ENCODE measurements around the gene CADPS2.

Gene CADPS2

GRCh38 chr7:122672536-122672935, 213.7 kb downstream of the CADPS2 start:
- Histone ChIP-seq H3K79me2 (ENCODE audit: low read length) (peaks cover 30% of the 10 kb centered on the region), H3K36me3 (replicated peaks; ENCODE audit: insufficient read depth, low read length) (no peaks in the 10 kb centered on the region), H3K9me2 (replicated peaks; ENCODE audit: insufficient read depth, low read length) (no peaks in the 10 kb centered on the region), H3K27me3 (replicated peaks; ENCODE audit: insufficient read depth, low read length) (no peaks in the 10 kb centered on the region), H3F3A (ENCODE audit: insufficient read depth, low read length) (no peaks in the 10 kb centered on the region), H2AFZ (ENCODE audit: low read length) (no peak overlapping the region), H3K4me1 (ENCODE audit: low read length) (no peaks in the 10 kb centered on the region), H3K9me3 (replicated peaks; ENCODE audit: insufficient read depth, low read length) (no peaks in the 10 kb centered on the region), H3K9ac (ENCODE audit: low read length) (no peak overlapping the region), H3K4me2 (ENCODE audit: low read depth, low read length) (no peak overlapping the region), H3K27ac (ENCODE audit: low read length) (no peak overlapping the region), H3K4me3 (ENCODE audit: low read length) (no peak overlapping the region), H4K20me1 (ENCODE audit: insufficient read depth, low read length) (no peaks in the 10 kb centered on the region)
- DNase-seq = no peak
- TF ChIP-seq EZH2 (optimal IDR thresholded peaks at IDR 0.05; ENCODE audit: low read depth, low read length) (no peak), EZH2phosphoT487 (IDR thresholded peaks at IDR 0.05; ENCODE audit: low read length) (no peak), CTCF (IDR thresholded peaks at IDR 0.05; ENCODE audit: low read length) (no peak)

GRCh38 chr7:122663733-122664132, 222.5 kb downstream of the CADPS2 start:
- no peak for TF ChIP-seq CTCF (IDR thresholded peaks at IDR 0.05; ENCODE audit: low read length)
- no peak for TF ChIP-seq EZH2 (optimal IDR thresholded peaks at IDR 0.05; ENCODE audit: low read depth, low read length)
- TF ChIP-seq EZH2phosphoT487 (IDR thresholded peaks at IDR 0.05; ENCODE audit: low read length) = no peak

GRCh38 chr7:122658856-122659255, 227.4 kb downstream of the CADPS2 start:
- Histone ChIP-seq H3K27me3 (replicated peaks; ENCODE audit: insufficient read depth, low read length) (no peaks in the 10 kb centered on the region), H3K36me3 (replicated peaks; ENCODE audit: insufficient read depth, low read length) (no peaks in the 10 kb centered on the region), H3K4me3 (ENCODE audit: low read length) (no peak overlapping the region), H4K20me1 (ENCODE audit: insufficient read depth, low read length) (no peaks in the 10 kb centered on the region), H2AFZ (ENCODE audit: low read length) (no peak overlapping the region), H3K4me1 (ENCODE audit: low read length) (no peaks in the 10 kb centered on the region), H3K4me2 (ENCODE audit: low read depth, low read length) (no peak overlapping the region), H3K79me2 (ENCODE audit: low read length) (no peaks in the 10 kb centered on the region), H3K27ac (ENCODE audit: low read length) (no peak overlapping the region), H3K9me3 (replicated peaks; ENCODE audit: insufficient read depth, low read length) (no peaks in the 10 kb centered on the region), H3K9ac (ENCODE audit: low read length) (no peak overlapping the region), H3F3A (ENCODE audit: insufficient read depth, low read length) (no peaks in the 10 kb centered on the region), H3K9me2 (replicated peaks; ENCODE audit: insufficient read depth, low read length) (no peaks in the 10 kb centered on the region)
- no peak for TF ChIP-seq CTCF (IDR thresholded peaks at IDR 0.05; ENCODE audit: low read length)
- TF ChIP-seq EZH2phosphoT487 (IDR thresholded peaks at IDR 0.05; ENCODE audit: low read length) = no peak
- TF ChIP-seq EZH2 (optimal IDR thresholded peaks at IDR 0.05; ENCODE audit: low read depth, low read length) = no peak
- DNase-seq = no peak

More at GRCh38 chr7:122663733-122664132, 222.5 kb downstream of the CADPS2 start:
- H3K4me2 ChIP-seq (ENCODE audit: low read depth, low read length) = no peak overlapping the region
- DNase-seq = no peak
- H2AFZ ChIP-seq (ENCODE audit: low read length) = no peak overlapping the region
- H3K4me3 ChIP-seq (ENCODE audit: low read length) = no peak overlapping the region
- no peaks in the 10 kb centered on the region for H3K9me2 ChIP-seq (replicated peaks; ENCODE audit: insufficient read depth, low read length)
- H3K79me2 ChIP-seq (ENCODE audit: low read length) = peaks cover 15% of the 10 kb centered on the region
- no peaks in the 10 kb centered on the region for H3K36me3 ChIP-seq (replicated peaks; ENCODE audit: insufficient read depth, low read length)
- no peaks in the 10 kb centered on the region for H3K4me1 ChIP-seq (ENCODE audit: low read length)
- H3K9ac ChIP-seq (ENCODE audit: low read length) = no peak overlapping the region
- H3F3A ChIP-seq (ENCODE audit: insufficient read depth, low read length) = no peaks in the 10 kb centered on the region
- no peaks in the 10 kb centered on the region for H3K27me3 ChIP-seq (replicated peaks; ENCODE audit: insufficient read depth, low read length)
- no peaks in the 10 kb centered on the region for H4K20me1 ChIP-seq (ENCODE audit: insufficient read depth, low read length)
- H3K27ac ChIP-seq (ENCODE audit: low read length) = no peak overlapping the region
- H3K9me3 ChIP-seq (replicated peaks; ENCODE audit: insufficient read depth, low read length) = no peaks in the 10 kb centered on the region

Measured in MM.1S (cell line).